ENCODE measurements around the gene B4GALNT1. TPM values are rescaled to one million over a fixed set of nuclear protein-coding genes. Genes with fewer than 3 reads are reported as not detected.

The B4GALNT1 gene
- total and polyA plus RNA-seq, 10 donors: 0.39 to 2.2 (median 0.88) TPM

DNA sequence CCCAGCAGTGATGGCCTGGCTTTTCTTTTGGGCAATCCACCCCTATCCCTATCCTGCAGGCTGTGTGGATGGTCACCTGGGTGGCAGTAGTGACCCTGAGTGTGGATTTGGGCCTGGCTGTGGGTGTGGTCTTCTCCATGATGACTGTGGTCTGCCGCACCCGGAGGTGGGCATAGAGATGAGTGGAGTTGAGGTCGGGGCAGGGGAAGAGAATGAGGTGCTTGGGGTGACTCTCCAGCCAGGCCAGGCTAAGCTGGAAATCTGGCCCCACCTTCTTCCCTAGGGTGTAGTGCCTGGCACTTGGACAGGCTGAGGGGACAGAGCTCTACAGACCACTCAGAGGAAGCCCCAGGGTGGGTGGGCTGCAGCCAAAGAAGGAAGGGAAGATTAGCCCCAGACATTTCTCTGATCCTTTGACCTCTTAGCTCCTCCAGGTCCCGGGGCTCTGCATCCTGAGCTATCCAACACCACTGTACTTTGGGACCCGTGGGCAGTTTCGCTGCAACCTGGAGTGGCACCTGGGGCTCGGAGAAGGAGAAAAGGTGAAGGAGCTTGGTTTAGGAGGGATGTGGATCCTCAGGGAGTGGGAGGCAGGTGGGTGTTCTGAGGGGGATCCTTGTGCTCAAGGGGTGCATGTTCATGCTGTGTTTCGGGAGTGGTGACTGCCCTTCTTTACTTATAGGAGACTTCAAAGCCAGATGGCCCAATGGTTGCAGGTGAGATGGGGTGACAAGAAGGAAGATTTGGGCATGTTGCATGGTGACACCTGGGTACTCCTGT, 8.4 kb downstream of the B4GALNT1 start:
- Histone ChIP-seq H3K9me3 (no peaks in the 10 kb centered on the region), H3K4me3 (no peak overlapping the region), H3K36me3 (no peaks in the 10 kb centered on the region), H3K27me3 (replicated peaks in 1 of 7) (peaks cover 15 to 99% (median 90%) of the 10 kb centered on the region in 7 donors), H3K4me1 (peaks cover 14 to 43% (median 38%) of the 10 kb centered on the region in 6 donors), H3K27ac (no peak overlapping the region)
- TF ChIP-seq POLR2A (IDR thresholded peaks at IDR 0.05) (no peak), POLR2AphosphoS5 (IDR thresholded peaks at IDR 0.05) (no peak)
- TF ChIP-seq, protein P1, sequence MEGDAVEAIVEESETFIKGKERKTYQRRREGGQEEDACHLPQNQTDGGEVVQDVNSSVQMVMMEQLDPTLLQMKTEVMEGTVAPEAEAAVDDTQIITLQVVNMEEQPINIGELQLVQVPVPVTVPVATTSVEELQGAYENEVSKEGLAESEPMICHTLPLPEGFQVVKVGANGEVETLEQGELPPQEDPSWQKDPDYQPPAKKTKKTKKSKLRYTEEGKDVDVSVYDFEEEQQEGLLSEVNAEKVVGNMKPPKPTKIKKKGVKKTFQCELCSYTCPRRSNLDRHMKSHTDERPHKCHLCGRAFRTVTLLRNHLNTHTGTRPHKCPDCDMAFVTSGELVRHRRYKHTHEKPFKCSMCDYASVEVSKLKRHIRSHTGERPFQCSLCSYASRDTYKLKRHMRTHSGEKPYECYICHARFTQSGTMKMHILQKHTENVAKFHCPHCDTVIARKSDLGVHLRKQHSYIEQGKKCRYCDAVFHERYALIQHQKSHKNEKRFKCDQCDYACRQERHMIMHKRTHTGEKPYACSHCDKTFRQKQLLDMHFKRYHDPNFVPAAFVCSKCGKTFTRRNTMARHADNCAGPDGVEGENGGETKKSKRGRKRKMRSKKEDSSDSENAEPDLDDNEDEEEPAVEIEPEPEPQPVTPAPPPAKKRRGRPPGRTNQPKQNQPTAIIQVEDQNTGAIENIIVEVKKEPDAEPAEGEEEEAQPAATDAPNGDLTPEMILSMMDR (IDR thresholded peaks at IDR 0.05 in 8 of 11, conservative IDR thresholded peaks at IDR 0.05 in 3 of 11): no peak
- no peak for DNase-seq
- WGBS, 5 donors: 83 to 91% (median 86%) methylated on average over 8 of the region's 8 CpGs
- intact Hi-C loops (cut with DNase I; ENCODE audit: low total_unique reads): loop anchor here (5.0 kb wide), 1 partner anchor 42 kb away; no protein-coding TSS in a partner anchor

DNA sequence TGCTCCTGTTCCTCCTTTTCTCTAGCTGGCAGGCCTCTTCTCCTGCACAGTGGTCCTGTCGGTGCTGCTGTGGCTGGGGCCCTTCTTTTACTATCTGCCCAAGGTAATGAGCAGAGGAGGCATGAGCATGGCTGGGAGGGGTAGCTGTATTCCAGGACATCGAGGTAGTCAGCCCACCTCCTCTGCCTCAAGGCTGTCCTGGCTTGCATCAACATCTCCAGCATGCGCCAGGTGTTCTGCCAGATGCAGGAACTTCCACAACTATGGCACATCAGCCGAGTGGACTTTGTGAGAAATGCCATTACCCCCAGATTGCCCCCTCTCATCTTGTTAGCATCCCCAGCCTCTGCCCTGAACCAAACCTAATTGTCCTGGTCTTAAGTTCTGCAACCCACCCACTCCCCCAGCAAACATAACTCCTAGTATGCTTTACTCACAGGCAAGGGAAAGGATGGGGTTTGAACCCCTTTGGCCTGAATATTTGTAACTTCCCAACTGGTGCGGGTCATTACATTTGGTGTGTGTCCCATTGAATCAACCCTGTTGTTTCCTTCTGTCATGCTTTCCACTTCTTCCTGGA, 9.1 kb downstream of the B4GALNT1 start:
- TF ChIP-seq POLR2A (IDR thresholded peaks at IDR 0.05): no peak
- no peak for TF ChIP-seq POLR2AphosphoS5 (IDR thresholded peaks at IDR 0.05)
- TF ChIP-seq, protein P1 (IDR thresholded peaks at IDR 0.05 in 8 of 11, conservative IDR thresholded peaks at IDR 0.05 in 3 of 11): no peak
- H3K4me3 ChIP-seq: no peak overlapping the region
- peaks cover 18 to 48% (median 43%) of the 10 kb centered on the region in 6 donors for H3K4me1 ChIP-seq
- 57 to 65% (median 61%) methylated on average over 5 of the region's 5 CpGs for WGBS, 5 donors
- no peaks in the 10 kb centered on the region for H3K36me3 ChIP-seq
- H3K9me3 ChIP-seq: no peaks in the 10 kb centered on the region
- no peak overlapping the region for H3K27ac ChIP-seq
- intact Hi-C loops (cut with DNase I; ENCODE audit: low total_unique reads): loop anchor here (5.0 kb wide), 1 partner anchor 42 kb away; no protein-coding TSS in a partner anchor
- no peak for DNase-seq
- peaks cover 15 to 100% (median 93%) of the 10 kb centered on the region in 7 donors for H3K27me3 ChIP-seq (replicated peaks in 1 of 7)

DNA sequence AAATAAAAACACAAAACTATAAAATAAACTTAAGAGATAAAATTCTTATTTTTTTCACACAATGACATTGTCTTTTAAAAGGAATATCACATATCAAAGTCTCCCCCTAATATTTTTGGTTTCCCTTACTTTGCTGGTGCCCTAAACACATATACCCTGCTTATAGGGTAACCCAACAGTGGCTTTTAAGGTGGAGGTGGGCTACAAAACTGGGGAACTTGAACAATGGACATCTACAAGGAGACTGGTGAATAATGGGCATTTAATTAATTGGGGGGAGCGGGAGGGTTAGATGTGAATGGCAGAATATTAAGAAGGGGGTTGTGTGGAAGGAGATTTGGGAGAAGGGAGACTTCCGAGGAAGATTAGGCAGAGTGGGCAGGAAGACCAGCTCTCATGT, 9.6 kb downstream of the B4GALNT1 start:
- no peak for DNase-seq
- intact Hi-C loops (cut with DNase I; ENCODE audit: low total_unique reads): loop anchor here (5.0 kb wide), 1 partner anchor 41 kb away; no protein-coding TSS in a partner anchor
- H3K9me3 ChIP-seq: no peaks in the 10 kb centered on the region
- H3K4me1 ChIP-seq: peaks cover 18 to 49% (median 42%) of the 10 kb centered on the region in 6 donors
- TF ChIP-seq POLR2A (IDR thresholded peaks at IDR 0.05) (no peak), POLR2AphosphoS5 (IDR thresholded peaks at IDR 0.05) (no peak)
- TF ChIP-seq, protein P1 (IDR thresholded peaks at IDR 0.05 in 8 of 11, conservative IDR thresholded peaks at IDR 0.05 in 3 of 11): no peak
- WGBS, 5 donors: 55 to 72% (median 61%) methylated on average over 2 of the region's 2 CpGs
- peaks cover 15 to 100% (median 88%) of the 10 kb centered on the region in 7 donors for H3K27me3 ChIP-seq (replicated peaks in 1 of 7)
- no peak overlapping the region for H3K4me3 ChIP-seq
- H3K27ac ChIP-seq: no peak overlapping the region
- no peaks in the 10 kb centered on the region for H3K36me3 ChIP-seq
